Tibial artery (tissue), 4 donors: ENCODE data around the gene DTNB.

Experiments used
- DNase-seq, 2 donors: peaks; one replicate each; pipeline ENCODE4 v3.0.0-alpha.2; 2019
- H3K27ac ChIP-seq, 2 donors: fragments of 200-600 bp; sonication (generic) in 1 of 2; 1 replicate in 1 of 2; 2 replicates in 1 of 2; pipeline ENCODE4 v1.5.1; 2018 to 2019; ENCODE audit warnings: mild to moderate bottlenecking in 1 of 2
- H3K27me3 ChIP-seq, 2 donors: fragments of 200-600 bp; sonication (generic) in 1 of 2; one replicate each; pipeline versions ENCODE4 v1.5.1 to v1.6.0; 2016 to 2019
- H3K36me3 ChIP-seq, 3 donors: fragments of 200-600 bp; sonication (generic) in 2 of 3; one replicate each; pipeline ENCODE4 v1.5.1; 2016 to 2019; ENCODE audit warnings: mild to moderate bottlenecking in 2 of 3
- H3K4me1 ChIP-seq, 4 donors: fragments of 200-600 bp; sonication (generic) in 2 of 4; 1 replicate in 3 of 4; 2 replicates in 1 of 4; pipeline ENCODE4 v1.5.1; 2016 to 2019
- H3K4me3 ChIP-seq, 2 donors: fragments of 200-600 bp; sonication (generic) in 1 of 2; 1 replicate in 1 of 2; 2 replicates in 1 of 2; pipeline ENCODE4 v1.5.1; 2018 to 2019; ENCODE audit warnings: mild to moderate bottlenecking in 2 of 2
- H3K9me3 ChIP-seq, 3 donors: fragments of 200-600 bp; sonication (generic) in 1 of 3; one replicate each; pipeline ENCODE4 v1.5.1; 2016 to 2019
- CTCF ChIP-seq, 2 experiments: fragments of 200-600 bp in 1 of 2; fragments of 450-650 bp in 1 of 2; IDR thresholded peaks; one replicate each; pipeline ENCODE4 v1.5.1; 2017 to 2019; ENCODE audit warnings: antibody characterized with exemption in 2 of 2, mild to moderate bottlenecking in 1 of 2, moderate library complexity in 1 of 2
- intact Hi-C: fragments of 100-400 bp; cut with DNase I; formaldehyde crosslinking; loops from one replicate; pipeline ENCODE4 v1.15.0; 2023; ENCODE audit warnings: low total_unique reads

Gene DTNB

GRCh38 chr2:25692143-25692542, 18.8 kb upstream of the DTNB start:
- TF ChIP-seq CTCF (IDR thresholded peaks at IDR 0.05): no peak
- Histone ChIP-seq H3K27me3 (peaks cover 0 to 6% of the 10 kb centered on the region in 2 donors), H3K27ac (no peak overlapping the region), H3K36me3 (no peaks in the 10 kb centered on the region), H3K9me3 (no peaks in the 10 kb centered on the region), H3K4me3 (no peak overlapping the region), H3K4me1 (no peaks in the 10 kb centered on the region)
- peak in 1 of 2 donors; percentile 9 for DNase-seq
- intact Hi-C loops: no loop called here

GRCh38 chr2:25690058-25690457, 16.7 kb upstream of the DTNB start:
- no peak overlapping the region for H3K27ac ChIP-seq
- H3K4me1 ChIP-seq: no peaks in the 10 kb centered on the region
- no peaks in the 10 kb centered on the region for H3K36me3 ChIP-seq
- intact Hi-C loops: no loop called here
- no peak for TF ChIP-seq CTCF (IDR thresholded peaks at IDR 0.05)
- H3K9me3 ChIP-seq: no peaks in the 10 kb centered on the region
- peak in 1 of 2 donors; percentile 19 for DNase-seq
- H3K27me3 ChIP-seq: peaks cover 0 to 3% of the 10 kb centered on the region in 2 donors
- H3K4me3 ChIP-seq: no peak overlapping the region

- H3K36me3 ChIP-seq: no peaks in the 10 kb centered on the region
- no peak for TF ChIP-seq CTCF (IDR thresholded peaks at IDR 0.05)
Observed at GRCh38 chr2:25688236-25688635, 14.9 kb upstream of the DTNB start.

GRCh38 chr2:25685741-25686140, 12.4 kb upstream of the DTNB start:
- TF ChIP-seq CTCF (IDR thresholded peaks at IDR 0.05): no peak
- DNase-seq: no peak

More at GRCh38 chr2:25688236-25688635, 14.9 kb upstream of the DTNB start:
- Histone ChIP-seq H3K9me3 (no peaks in the 10 kb centered on the region), H3K27ac (no peak overlapping the region), H3K4me3 (no peak overlapping the region), H3K27me3 (no peaks in the 10 kb centered on the region), H3K4me1 (no peaks in the 10 kb centered on the region)
- intact Hi-C loops: no loop called here
- DNase-seq: no peak

GRCh38 chr2:25684577-25685473, 11.4 kb upstream of the DTNB start:
- H3K36me3 ChIP-seq: no peaks in the 10 kb centered on the region
- peaks cover 0 to 2% of the 10 kb centered on the region in 2 donors for H3K27me3 ChIP-seq
- no peak overlapping the region for H3K27ac ChIP-seq
- H3K4me3 ChIP-seq: no peak overlapping the region
- no peak for TF ChIP-seq CTCF (IDR thresholded peaks at IDR 0.05)
- no peaks in the 10 kb centered on the region for H3K4me1 ChIP-seq
- intact Hi-C loops: no loop called here
- no peaks in the 10 kb centered on the region for H3K9me3 ChIP-seq
- DNase-seq: no peak

More at GRCh38 chr2:25685741-25686140, 12.4 kb upstream of the DTNB start:
- H3K36me3 ChIP-seq: no peaks in the 10 kb centered on the region
- intact Hi-C loops: no loop called here
- no peaks in the 10 kb centered on the region for H3K9me3 ChIP-seq
- H3K4me3 ChIP-seq: no peak overlapping the region
- no peaks in the 10 kb centered on the region for H3K27me3 ChIP-seq
- H3K27ac ChIP-seq: no peak overlapping the region
- no peaks in the 10 kb centered on the region for H3K4me1 ChIP-seq
